NK-92 (cell line): ENCODE data around the gene IGLL5.

ENCODE experiments used
- DNase-seq: peaks from one replicate; lab custom pipeline; 2025; ENCODE audit not compliant: unreplicated experiment; lab: John Stamatoyannopoulos, UW

Gene IGLL5

GRCh38 chr22:22938672-22939587 lies 51.3 kb downstream of the IGLL5 start:
- DNase-seq: no peak

DNA sequence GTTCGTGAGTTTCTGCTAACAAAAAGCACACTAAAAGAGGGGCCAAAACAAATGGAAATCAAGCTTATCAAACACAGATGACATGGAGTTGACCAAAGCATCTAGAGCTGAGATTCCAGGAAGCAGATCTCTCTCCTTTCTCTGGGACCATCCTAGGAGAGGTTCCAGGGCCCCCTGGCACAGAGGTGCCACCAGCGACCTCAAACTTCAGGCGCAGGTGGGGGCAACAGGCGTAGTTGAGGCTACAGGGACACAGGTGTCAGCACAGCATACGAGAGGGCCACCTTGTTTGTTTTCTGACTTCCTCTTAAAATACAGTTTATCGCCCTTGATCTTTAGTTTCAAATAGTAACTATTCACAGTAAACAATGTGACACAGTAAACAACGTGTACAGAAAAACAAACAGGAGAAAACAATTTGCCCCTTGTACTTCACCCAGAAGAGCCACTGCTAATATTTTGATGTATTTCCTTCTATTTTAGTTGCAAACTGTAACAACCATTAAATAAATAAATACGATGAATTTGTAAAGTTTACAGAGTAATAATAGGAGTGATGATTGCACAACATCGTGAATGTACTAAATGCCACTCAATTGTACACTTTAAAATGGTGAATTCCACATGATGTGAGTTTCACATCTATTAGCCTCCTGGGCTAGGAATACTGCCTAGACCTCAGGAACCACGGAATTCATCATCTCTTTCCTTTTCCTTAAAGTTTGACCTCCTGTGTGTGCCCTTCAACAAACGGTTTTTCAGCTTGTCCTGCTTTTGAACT lies 52.2 kb downstream of the IGLL5 start:
- DNase-seq: no peak

DNA sequence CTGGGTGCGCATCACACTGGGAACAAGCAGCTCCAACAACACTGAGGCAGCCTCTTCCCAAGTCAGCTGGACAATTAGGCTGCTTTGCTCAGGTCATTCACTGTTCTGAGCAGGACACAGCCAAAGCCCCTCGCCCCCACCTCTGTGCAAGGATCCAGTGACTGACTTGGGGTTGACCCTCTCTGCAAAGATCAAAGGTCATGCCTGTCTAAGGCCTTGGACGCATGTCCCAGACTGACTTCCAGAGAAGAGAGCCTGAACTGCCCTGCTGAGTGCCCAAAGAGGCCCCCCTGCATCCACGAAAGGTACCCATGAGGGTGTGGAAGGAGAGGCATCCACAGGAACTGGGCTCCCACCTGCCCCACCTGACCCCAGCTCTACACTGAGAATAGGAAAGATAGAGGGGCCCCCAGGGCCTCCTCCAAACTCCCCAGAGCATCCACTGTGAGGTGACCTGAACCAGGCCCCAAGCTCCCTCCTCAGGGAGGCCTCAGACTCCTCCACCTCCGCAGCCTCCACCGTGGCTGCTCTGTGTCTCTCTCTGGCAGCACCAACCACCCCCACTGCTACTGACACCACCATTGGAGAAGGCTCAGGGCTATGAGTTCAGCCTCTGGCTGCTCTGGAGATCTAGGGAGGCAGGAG lies 53.5 kb downstream of the IGLL5 start:
- DNase-seq: no peak

GRCh38 chr22:22941831-22942510 lies 54.4 kb downstream of the IGLL5 start:
- DNase-seq: no peak

DNA sequence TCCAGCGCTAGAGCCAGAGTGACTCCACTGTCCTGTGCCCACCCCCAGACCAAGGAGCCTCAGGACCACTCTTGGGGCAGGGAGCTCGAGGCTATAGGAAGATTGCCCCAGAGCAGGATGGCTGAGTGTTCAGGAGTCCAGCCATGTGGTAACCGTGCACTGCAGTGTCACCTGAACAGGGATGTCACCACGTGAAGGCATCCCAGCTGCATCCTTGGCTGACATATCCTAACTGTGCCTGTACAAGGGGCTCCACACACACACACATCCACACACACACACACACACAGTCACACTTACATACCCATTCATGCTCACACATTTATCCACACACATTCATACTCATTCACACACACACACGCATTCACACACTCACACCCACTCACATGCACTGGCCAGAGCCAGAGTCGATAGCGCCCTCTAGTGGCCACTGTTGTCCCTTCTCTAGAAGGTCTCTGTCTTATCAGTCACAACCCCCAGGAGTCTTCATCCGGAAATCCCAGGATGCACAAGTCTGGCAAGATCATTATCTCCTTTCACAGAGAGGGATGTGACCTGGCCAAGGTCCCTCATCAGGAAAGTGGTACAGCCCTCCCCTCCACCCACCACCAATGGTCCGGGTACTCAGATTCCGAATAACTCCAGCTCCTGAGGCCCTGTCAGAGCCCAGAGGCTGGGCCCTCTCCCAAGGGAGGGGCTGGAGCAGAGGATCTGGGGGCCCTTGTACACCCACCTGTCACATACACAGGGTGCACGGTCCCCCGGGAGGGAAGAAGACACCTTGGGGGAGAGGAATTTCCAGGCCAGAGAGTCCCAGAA lies 55.1 kb downstream of the IGLL5 start:
- DNase-seq: no peak

DNA sequence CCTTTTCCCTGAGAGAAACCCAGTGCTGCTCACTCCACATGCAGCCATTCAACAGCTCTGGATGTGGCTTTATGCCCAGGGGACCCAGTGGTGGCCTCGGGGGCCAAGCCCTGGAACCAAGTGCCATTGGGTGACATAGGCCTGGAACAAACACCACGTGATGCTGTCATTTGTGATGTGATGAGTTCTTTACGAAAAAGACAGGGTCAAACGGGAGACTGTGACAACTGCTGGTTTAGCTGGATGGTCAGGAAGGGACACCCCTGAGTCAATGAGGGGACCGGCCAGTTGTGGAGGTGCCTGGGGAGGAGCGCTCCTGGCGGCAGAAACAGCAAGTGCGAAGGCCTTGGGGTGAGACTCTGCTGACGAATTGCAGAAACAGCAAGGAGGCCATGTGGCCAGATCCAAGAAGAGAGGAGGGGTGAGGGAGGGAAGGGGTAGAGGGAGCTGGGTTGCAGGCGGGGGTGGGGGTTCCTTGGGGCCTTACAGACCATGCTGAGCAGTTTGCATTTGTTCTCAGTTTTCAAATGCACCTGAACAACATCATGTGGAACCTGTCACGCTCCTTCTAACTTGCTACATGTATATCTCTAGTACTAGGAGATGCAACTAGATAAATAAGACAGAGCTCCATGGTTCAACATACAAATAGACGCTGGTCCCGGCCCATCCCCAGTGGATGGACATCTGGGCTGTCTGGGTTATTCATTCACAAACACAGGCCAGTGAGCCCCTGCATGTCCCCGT lies 56.1 kb downstream of the IGLL5 start:
- DNase-seq: no peak

DNA sequence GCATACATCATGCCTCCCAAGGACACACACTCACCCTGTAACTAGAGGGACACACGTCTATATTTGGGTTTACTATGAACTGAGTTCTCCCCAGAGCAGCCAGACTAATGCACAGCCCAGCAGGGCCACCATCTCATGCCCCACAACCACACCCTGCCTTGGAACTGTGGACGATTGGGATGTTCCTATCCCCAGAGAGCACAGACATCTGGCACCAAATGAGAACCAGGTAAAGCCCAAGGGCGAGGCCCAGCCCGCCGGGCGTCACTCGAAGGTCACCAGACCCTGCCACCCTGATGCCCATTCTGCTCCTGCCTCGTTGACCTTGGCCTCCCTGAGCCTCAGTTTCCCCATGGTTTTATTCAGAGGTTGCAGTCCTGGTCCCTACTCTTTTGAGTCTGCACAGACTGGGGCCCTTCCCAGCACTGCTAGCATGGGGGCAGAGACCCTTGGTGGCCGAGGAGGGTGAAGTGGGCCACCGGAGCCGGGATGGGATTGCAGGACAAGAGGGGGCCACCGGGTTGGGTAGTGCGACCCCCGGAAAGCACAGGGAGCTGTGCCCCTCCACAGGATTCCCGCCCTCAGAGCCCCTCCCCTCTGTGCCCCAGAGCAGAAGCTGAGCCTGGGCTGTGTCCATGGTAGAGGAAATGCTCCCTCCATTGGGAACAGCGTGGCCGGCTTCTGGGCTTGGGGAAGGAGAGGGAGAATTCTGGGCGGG lies 56.8 kb downstream of the IGLL5 start:
- no peak for DNase-seq

GRCh38 chr22:22945195-22945594 lies 57.6 kb downstream of the IGLL5 start:
- DNase-seq: no peak
